ENCODE measurements around the gene GCSH.

The GCSH gene

DNA sequence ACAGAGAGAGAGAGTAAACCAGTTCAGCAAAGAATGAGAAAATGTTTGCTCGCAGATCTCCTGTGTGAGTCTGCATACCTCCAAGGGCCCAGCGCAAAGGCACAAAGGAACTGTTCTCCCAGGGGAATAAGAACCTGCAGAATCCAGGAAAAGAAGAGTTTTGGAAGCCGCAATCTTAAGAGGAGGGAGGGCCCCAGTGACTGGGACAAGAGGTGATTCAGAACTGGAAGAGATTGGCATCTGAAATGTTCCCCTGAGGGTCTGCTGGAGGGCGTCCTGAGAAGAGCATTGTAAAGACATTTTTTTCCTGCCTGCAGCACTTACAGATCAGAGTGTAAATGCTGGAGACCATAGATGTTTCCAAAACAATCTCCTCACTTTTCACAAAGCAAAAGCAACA is 54.5 kb downstream of the GCSH start:
- no peak for DNase-seq (ENCODE audit: low read depth)

DNA sequence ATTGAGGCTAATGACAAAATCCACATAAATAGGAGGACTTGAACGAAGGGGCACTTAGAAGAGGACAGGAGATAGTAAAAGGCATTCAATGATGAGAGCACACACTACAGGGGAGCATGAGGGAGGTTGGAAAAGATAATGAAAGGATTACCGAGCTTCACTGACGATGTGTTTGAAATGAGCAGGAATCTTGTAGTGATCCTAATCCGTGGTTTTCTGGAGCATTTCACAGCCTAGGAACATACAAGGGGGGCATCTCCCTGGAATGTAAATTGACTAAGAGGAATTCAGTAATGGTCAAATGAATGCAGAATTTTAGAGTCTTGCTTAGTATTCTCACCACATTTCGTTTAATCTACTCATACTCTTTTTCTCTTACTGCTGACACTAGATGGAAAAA is 55.4 kb downstream of the GCSH start:
- no peak for DNase-seq (ENCODE audit: low read depth)

DNA sequence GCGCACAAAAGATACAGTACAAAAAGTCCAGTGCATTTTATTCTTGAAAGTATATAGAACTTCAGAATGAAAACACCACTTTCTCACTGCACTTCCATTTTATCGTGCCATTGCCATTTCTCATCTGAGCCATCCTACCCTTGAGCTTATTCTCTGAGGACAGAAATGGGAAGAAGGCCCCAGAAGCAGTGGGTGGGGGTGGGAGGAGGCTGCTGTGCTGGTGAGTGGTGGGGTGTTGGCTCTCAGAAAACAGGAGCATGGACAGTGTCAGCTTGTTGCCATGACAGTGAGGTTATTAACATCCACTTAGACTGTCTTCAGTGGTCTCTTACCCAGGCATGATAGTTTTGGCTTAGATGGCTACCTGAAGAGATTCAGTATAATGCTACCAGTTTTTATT is 56.1 kb downstream of the GCSH start:
- no peak for DNase-seq (ENCODE audit: low read depth)

DNA sequence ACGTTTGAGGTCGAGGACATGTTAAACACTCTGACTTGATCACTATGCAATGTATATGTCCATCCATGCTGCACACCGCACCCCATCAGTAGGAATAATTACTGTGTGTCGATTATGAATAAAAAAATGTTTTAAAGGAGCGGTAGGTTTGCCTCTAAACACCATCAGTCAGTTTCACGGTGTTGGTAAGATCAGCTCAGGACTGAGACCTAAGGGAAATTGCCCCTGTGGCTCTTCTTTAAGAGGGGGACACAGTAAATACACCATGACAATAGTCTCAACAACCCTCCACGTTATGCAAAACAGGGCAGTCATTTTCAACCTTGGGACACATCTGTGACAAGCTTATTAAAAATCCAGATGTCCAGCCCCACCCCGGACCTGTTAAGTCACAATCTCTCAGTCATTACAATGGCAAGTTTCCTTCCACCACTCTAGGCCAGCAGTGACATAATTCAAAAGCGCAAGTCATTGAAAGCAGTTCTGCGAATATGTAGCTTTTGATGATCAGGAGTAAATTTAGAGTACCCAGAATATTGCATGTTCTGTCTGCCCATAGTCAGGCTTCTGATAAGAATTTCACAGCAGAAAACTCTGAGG is 59.3 kb downstream of the GCSH start:
- no peak for DNase-seq (ENCODE audit: low read depth)

DNA sequence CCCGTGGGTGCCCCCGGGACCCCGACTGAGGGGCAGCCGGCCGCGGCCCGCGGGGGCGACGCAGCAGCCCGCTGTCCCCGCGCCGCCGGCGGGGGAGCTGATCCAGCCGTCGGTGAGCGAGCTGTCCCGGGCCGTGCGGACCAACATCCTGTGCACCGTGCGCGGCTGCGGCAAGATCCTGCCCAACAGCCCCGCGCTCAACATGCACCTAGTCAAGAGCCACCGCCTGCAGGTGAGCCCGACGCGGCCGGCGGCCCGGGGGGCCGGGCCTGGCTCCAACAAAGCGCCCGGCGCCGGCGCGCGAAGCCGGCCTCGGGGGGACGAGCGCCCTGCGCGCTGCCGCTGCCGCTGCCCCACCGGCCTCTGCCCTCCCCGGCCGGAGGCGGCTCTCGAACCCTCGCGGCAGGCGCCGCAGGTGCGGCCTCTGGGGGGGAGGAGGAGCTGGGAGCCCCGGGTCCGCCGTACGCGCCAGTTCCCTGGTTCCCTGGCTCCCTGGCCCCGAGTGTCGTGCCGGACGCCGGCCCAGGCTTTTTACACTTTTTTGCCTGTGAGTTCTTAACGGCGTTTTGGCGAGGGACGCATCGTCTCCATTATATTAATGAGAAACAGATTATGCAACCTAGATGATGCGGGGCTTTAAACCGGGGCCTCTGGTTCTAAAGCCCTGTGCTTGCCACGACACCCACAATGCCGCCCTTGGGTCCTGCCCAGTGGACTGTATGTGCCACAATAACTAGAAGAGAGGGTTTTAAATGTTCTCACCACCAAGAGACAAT is 60.0 kb downstream of the GCSH start:
- no peak for DNase-seq (ENCODE audit: low read depth)

DNA sequence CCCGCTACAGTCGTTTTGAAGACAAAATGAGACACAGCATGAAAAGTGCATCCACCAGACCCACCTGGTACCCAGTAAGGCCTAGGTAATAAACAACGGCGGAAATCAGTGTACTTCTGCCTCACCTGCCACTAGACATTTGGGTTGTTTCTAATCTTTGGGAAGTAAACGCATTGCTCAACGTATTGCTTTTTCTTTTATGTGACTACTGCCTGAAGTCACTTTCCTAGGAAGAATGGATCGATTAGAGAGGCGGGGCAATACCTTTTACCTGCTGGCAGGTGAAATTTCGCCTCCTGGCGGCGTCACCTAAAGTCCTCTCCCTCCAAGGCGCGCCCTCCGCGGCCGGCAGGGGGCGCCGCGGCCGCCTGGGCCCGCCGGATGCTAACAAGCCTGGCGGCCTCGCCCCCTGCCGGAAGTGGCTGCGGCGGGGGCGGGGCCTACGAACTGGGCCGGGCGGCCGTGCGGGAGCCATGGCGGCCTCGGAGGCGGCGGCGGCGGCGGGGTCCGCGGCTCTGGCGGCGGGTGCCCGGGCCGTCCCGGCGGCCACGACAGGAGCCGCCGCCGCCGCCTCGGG is 60.7 kb downstream of the GCSH start, which contains the start of gene ATMIN:
Gene ATMIN, plus strand, starts transcription at position 445 of the 577 bp plus-strand sequence. Its CDS starts 29 bp downstream, at position 474.
- DNase-seq (ENCODE audit: low read depth), result no peak
